HepG2 (cell line): Measurements from ENCODE around the gene SAMD10. TPM values are rescaled to one million over a fixed set of nuclear protein-coding genes. Genes with fewer than 3 reads are reported as not detected.

Experiments
- CREBL2 ChIP-seq: sonication (generic); formaldehyde crosslinking; IDR thresholded peaks from 2 replicates; pipeline ENCODE4 v1.8.1; 2023; ENCODE audit warnings: missing genetic modification reagents, mild to moderate bottlenecking, borderline replicate concordance
- DMTF1 ChIP-seq: sonication (generic); formaldehyde crosslinking; IDR thresholded peaks from 2 replicates; pipeline ENCODE4 v1.4.0; 2020; ENCODE audit warnings: mild to moderate bottlenecking, missing genetic modification reagents
- KIAA2018 ChIP-seq: sonication (generic); formaldehyde crosslinking; IDR thresholded peaks from 2 replicates; pipeline ENCODE4 v1.5.0; 2020; ENCODE audit warnings: mild to moderate bottlenecking, missing genetic modification reagents, borderline replicate concordance
- NFAT5 ChIP-seq: sonication (generic); formaldehyde crosslinking; IDR thresholded peaks from 2 replicates; pipeline ENCODE4 v1.4.0; 2020; ENCODE audit warnings: missing genetic modification reagents
- NFYC ChIP-seq: IDR thresholded peaks from 2 replicates; pipeline ENCODE4 v1.6.1; 2016; ENCODE audit warnings: missing genetic modification reagents, missing compliant biosample characterization
- ZNF207 ChIP-seq: fragments of 450-650 bp; IDR thresholded peaks from 2 replicates; pipeline ENCODE4 v1.6.1; 2016; ENCODE audit warnings: antibody characterized with exemption, borderline replicate concordance
- ZNF260 ChIP-seq: sonication (generic); formaldehyde crosslinking; IDR thresholded peaks from 2 replicates; pipeline ENCODE4 v1.4.0; 2020; ENCODE audit warnings: missing genetic modification reagents, low read depth, mild to moderate bottlenecking, borderline replicate concordance
- ZNF543 ChIP-seq: sonication (generic); formaldehyde crosslinking; IDR thresholded peaks from 2 replicates; pipeline ENCODE4 v1.4.0; 2020; ENCODE audit warnings: mild to moderate bottlenecking, missing genetic modification reagents
- ZNF558 ChIP-seq: sonication (generic); formaldehyde crosslinking; IDR thresholded peaks from 2 replicates; pipeline ENCODE4 v1.9.0; 2022; ENCODE audit warnings: mild to moderate bottlenecking, missing genetic modification reagents, borderline replicate concordance
- ZNF720 ChIP-seq: sonication (generic); formaldehyde crosslinking; IDR thresholded peaks from 2 replicates; pipeline ENCODE4 v1.4.0; 2020; ENCODE audit warnings: missing genetic modification reagents
- ZNF788 ChIP-seq: sonication (generic); formaldehyde crosslinking; IDR thresholded peaks from 2 replicates; pipeline ENCODE4 v1.5.0; 2020; ENCODE audit warnings: mild to moderate bottlenecking, missing genetic modification reagents, borderline replicate concordance
- polyA plus RNA-seq, 8 experiments: library from polyadenylated mRNA; depleted of rRNA in 3 of 8; stranded (reverse) in 7 of 8; unstranded in 1 of 8; fragments of >200 nt; fragmentation: Illumina TruSeq in 4 of 8; extraction: Trizol in 4 of 8; gene quantifications; 2 replicates each; pipeline versions ENCODE4 v1.2.1 to v1.2.3, GENCODE V29; 2011 to 2016; ENCODE audit warnings: low read depth in 4 of 8, missing spikeins in 1 of 8, mixed read lengths in 1 of 8; ENCODE audit not compliant: insufficient read depth in 1 of 8
- total RNA-seq, 5 experiments: library from RNA; depleted of rRNA; stranded (reverse); fragments of >200 nt; fragmentation: Illumina TruSeq; extraction: Trizol; gene quantifications; 2 replicates each; pipeline ENCODE4 v1.2.3, GENCODE V29; 2016; ENCODE audit warnings: low read depth in 1 of 5

SAMD10 gene
- total and polyA plus RNA-seq, 2 of the 13 experiments (the other 11 are each of a cell fraction or from before 2014, with no cell fraction given) = 6.1 to 11.0 TPM

GRCh38 chr20:63978319-63979228, 868 bp downstream of the SAMD10 start (continued):
- TF ChIP-seq NFYC (CRISPR knock-in tag) (peak; percentile 51; the same call in 1 of the 2 replicates), ZNF207 (no peak), ZNF788 (CRISPR knock-in tag) (peak; percentile 89; the same call in 1 of the 2 replicates), DMTF1 (no peak), NFAT5 (CRISPR knock-in tag) (no peak; the same call in 1 of the 2 replicates), ZNF260 (no peak), ZNF720 (CRISPR knock-in tag) (no peak), ZNF543 (CRISPR knock-in tag) (no peak; the same call in 1 of the 2 replicates), ZNF558 (peak; percentile 93; the same call in 1 of the 2 replicates), CREBL2 (CRISPR knock-in tag) (no peak), KIAA2018 (CRISPR knock-in tag) (no peak)
